Activated T-helper 17 cell treated with anti-CD3 and anti-CD28 coated beads, Interleukin-2, amount 50 U/mL, for 72 hours (primary cell): ENCODE data around the gene ID4. TPM values are rescaled to one million over a fixed set of nuclear protein-coding genes. Genes with fewer than 3 reads are reported as not detected.

Experiments
- ATAC-seq: fragments of 150-1000 bp; cut with Tn5 transposase; replicated peaks from 2 replicates; pipeline ENCODE4 v1.10.0; 2021; ENCODE audit warnings: mild to moderate bottlenecking, moderate library complexity
- H3K27ac Mint-ChIP-seq: one replicate; pipeline ENCODE4 v1.8.0; 2022; ENCODE audit warnings: mixed read lengths
- H3K27me3 Mint-ChIP-seq: one replicate; pipeline ENCODE4 v1.8.0; 2022; ENCODE audit warnings: mixed read lengths
- H3K36me3 Mint-ChIP-seq: one replicate; pipeline ENCODE4 v1.8.0; 2022; ENCODE audit warnings: low read depth, mild to moderate bottlenecking, mixed read lengths
- H3K4me1 Mint-ChIP-seq: one replicate; pipeline ENCODE4 v1.8.0; 2022; ENCODE audit warnings: mixed read lengths
- H3K4me3 Mint-ChIP-seq: one replicate; pipeline ENCODE4 v1.8.0; 2022; ENCODE audit warnings: mild to moderate bottlenecking, mixed read lengths
- H3K9me3 Mint-ChIP-seq: one replicate; pipeline ENCODE4 v1.8.0; 2022; ENCODE audit warnings: mixed read lengths
- total RNA-seq, 2 donors: library from RNA; stranded (reverse); gene quantifications; one replicate each; pipeline ENCODE4 v1.2.3, GENCODE V29; 2022

ID4 gene
- total RNA-seq, 2 donors from 2014 or later = not detected

DNA sequence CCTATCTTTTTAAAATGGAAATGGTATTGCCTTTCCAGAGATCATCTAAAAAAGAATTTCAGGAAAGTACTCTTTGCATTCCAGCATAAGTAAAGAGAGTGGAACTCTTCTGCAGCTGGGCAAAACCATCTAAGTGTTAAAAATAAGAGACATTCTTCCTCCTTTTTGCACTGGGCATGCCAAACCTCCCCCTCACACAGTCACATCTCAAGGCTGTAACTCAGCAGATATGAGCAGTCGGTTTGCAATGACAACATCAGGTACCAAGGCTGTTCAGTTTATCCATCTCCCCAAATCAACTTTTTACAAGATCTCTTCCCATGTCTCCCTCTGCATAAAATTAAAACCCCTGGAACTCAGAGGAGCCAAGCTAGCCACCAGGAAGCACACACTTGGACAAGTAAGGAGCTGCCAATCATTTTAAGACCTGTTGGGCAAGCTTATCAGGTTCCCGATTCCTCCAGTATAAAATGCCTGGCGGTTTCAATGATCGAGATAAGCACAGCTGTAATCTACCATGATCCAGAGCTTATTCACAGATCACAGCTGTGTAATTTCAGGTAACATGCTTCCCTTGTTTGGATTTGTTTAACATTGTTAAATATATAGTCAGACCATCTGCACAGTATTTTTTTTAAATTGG, 23.2 kb downstream of the ID4 start:
- Mint-ChIP-seq H3K27me3 (peaks cover 5% of the 10 kb centered on the region), H3K36me3 (no peaks in the 10 kb centered on the region), H3K4me3 (no peak overlapping the region), H3K4me1 (no peaks in the 10 kb centered on the region), H3K9me3 (no peaks in the 10 kb centered on the region), H3K27ac (no peak overlapping the region)
- no peak for ATAC-seq

DNA sequence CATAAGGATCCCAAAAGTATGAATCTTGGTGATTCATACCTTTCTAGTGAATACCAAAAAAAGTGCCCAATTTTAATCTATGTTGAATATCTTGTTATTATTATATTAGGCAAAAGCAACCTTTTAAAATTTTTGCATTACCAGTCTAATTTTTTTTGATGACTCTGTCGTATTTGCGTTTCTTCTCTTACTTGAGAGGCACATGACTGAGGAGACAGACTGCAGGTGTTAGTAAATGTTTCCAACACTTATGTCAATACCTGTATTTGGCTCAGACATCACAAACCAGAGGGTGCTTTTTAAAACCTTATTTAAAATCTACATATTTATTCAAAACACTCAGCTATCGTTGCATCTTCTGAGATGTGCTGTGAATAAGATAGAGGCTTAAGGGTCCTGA, 27.1 kb downstream of the ID4 start:
- Mint-ChIP-seq H3K27me3 (peaks cover 5% of the 10 kb centered on the region), H3K4me1 (no peaks in the 10 kb centered on the region), H3K4me3 (no peak overlapping the region), H3K36me3 (no peaks in the 10 kb centered on the region), H3K9me3 (no peaks in the 10 kb centered on the region), H3K27ac (no peak overlapping the region)
- ATAC-seq = no peak

DNA sequence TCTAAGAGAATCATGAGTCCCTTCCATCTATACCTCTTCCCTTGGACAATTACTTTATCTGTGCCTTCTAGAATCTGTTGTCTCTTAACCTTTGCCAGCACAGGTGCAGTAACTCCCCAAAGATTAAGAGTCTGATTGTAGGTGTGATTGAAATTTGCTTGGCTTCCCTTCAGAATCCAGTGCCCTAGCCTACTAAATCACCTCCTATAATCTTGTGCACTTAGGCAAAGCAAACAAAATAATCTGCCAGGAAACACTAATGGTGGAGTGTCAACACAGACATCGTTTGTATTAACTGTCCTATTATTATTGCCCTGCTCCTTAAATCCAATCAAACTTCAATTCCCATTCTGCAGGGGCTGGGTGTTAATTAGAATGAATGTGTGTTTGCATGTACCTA, 28.0 kb downstream of the ID4 start:
- no peak for ATAC-seq
- H3K27ac Mint-ChIP-seq = no peak overlapping the region
- H3K4me1 Mint-ChIP-seq = no peaks in the 10 kb centered on the region

DNA sequence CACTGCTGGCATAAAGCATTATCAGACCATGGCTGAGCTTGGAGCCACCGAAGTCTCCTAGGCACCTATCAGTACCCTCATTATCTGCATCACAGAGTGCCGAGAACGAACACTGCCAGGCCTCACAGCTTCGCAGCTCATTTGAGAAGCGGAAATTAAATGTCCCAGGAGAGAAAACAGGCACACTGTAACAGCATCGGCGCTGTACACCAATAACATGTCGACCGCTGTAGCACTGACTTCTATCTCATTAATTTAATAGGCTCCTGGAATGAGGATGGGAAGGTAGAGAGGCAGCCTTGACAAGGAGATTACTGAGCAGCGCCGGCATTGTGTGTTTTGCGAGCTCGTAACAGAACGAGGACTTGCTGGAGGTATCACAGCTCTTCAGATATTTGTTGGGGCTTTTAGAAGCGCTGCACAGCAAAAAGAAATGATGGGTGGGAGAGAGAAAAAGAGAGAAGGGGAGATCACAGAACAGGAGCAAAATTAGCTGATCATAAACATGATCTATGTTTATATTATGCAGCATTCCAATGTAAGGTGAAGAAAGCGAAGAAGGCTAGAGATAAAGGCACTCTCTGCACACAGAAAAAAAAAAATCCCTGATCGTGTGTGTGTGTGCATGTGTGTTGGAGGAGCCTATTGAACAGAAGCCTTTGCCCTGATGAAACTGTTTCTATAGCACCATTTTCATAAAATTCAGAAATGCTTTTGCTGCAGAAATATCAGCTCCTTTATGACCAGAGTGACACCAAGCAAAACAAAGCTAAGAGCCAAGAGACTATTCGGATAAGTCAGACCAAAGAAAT, 29.2 kb downstream of the ID4 start:
- Mint-ChIP-seq H3K27ac (no peak overlapping the region), H3K4me1 (no peaks in the 10 kb centered on the region), H3K4me3 (no peak overlapping the region), H3K27me3 (no peaks in the 10 kb centered on the region), H3K36me3 (no peaks in the 10 kb centered on the region), H3K9me3 (no peaks in the 10 kb centered on the region)
- ATAC-seq = no peak

More for the DNA sequence above, 28.0 kb downstream of the ID4 start:
- no peaks in the 10 kb centered on the region for H3K9me3 Mint-ChIP-seq
- H3K27me3 Mint-ChIP-seq = peaks cover 4% of the 10 kb centered on the region
- H3K36me3 Mint-ChIP-seq = no peaks in the 10 kb centered on the region
- H3K4me3 Mint-ChIP-seq = no peak overlapping the region

DNA sequence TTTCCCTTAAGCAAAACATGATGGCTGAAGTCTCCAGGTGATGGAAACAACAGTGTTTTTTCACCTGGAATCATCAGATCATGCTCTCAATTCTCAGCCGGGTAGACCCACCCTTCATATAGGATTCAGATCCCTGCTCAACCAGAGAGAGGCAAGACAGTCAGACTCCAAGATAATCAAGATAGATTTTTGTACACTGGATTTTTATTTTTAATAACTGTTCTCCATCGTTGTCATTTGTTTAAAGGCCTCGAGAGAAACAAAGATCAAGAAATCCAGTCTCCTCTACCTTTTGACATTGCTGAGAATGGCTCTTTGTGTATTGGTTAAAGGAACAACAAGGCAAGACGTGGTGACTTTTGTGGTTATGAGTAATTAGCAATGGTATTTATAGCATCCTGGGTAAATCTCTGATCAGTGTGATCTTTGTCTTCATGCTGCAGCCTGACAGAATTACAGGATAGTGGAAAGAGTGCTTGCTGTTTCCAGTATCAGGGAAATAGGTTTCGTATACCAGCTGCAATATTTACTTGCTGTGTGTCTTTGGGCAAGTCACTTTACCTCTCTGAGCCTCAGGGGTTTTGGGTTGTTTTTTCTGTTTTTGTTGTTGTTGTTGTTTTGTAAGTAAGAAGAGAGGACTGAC, 29.9 kb downstream of the ID4 start:
- no peak overlapping the region for H3K27ac Mint-ChIP-seq
- no peaks in the 10 kb centered on the region for H3K4me1 Mint-ChIP-seq
- H3K36me3 Mint-ChIP-seq = no peaks in the 10 kb centered on the region
- no peak overlapping the region for H3K4me3 Mint-ChIP-seq
- H3K27me3 Mint-ChIP-seq = no peaks in the 10 kb centered on the region
- no peaks in the 10 kb centered on the region for H3K9me3 Mint-ChIP-seq
- ATAC-seq = no peak

DNA sequence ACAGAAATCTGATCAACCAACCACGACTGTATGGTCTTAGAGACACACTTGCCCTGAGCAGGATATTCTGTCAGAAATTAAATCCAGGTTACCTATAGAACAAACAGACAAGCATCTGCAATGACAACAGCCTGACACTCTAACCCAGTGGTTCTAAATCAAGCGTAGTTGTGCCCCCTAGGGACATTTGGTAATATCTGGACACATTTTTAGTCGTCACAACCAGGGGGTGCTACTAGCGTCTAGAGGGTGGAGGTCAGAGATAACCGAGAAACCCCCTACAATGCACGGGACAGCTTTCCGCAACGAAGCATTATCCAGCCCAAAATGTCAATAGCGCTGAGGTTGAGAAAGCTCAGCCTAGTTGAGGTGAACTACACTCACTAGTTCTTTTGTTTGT, 32.3 kb downstream of the ID4 start:
- no peak overlapping the region for H3K27ac Mint-ChIP-seq
- H3K4me1 Mint-ChIP-seq = no peaks in the 10 kb centered on the region
- H3K4me3 Mint-ChIP-seq = no peak overlapping the region
- H3K27me3 Mint-ChIP-seq = peaks cover 6% of the 10 kb centered on the region
- H3K36me3 Mint-ChIP-seq = no peaks in the 10 kb centered on the region
- H3K9me3 Mint-ChIP-seq = no peaks in the 10 kb centered on the region
- no peak for ATAC-seq

DNA sequence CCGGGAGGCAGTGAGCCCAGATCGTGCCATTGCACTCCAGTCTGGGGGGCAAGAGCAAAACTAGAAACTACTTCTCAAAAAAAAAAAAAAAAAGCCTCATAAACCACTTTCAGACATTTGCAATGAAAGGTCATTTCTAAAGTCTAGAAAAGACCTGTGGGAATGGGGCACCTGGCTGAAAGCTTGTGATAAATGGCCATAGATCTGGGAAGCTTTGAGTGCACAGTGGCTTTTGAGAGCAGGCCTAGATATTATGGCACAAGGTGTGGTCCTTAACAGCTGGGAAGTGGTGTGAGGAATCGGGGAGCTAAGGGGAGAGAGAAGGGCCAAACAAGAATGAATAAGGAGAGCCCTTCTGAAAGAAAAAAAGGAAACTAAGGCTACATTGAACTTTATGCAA, 33.2 kb downstream of the ID4 start:
- Mint-ChIP-seq H3K4me3 (no peak overlapping the region), H3K36me3 (no peaks in the 10 kb centered on the region), H3K4me1 (no peaks in the 10 kb centered on the region), H3K9me3 (no peaks in the 10 kb centered on the region), H3K27ac (no peak overlapping the region), H3K27me3 (peaks cover 6% of the 10 kb centered on the region)
- ATAC-seq = no peak

DNA sequence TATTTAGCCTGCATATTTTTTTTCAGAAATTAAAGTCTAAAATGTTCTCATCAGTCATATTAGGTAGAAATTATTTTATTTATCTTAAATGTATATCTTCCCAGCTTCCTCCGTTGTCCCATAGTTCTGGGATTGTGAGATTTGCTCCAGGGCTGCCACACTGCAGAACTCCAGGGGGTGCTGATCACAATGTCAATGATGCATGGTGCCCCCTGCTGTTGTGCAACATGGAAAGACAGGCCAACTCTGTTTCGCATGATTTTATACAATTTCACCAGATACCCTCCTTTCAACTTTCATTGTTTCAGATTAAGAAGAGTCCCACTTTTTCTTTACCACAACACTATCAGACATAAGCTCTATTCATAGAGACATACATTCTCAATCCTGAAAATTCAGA, 35.9 kb downstream of the ID4 start:
- ATAC-seq = no peak
- Mint-ChIP-seq H3K4me1 (no peaks in the 10 kb centered on the region), H3K9me3 (no peaks in the 10 kb centered on the region), H3K4me3 (no peak overlapping the region), H3K27me3 (peaks cover 6% of the 10 kb centered on the region), H3K27ac (no peak overlapping the region), H3K36me3 (no peaks in the 10 kb centered on the region)

DNA sequence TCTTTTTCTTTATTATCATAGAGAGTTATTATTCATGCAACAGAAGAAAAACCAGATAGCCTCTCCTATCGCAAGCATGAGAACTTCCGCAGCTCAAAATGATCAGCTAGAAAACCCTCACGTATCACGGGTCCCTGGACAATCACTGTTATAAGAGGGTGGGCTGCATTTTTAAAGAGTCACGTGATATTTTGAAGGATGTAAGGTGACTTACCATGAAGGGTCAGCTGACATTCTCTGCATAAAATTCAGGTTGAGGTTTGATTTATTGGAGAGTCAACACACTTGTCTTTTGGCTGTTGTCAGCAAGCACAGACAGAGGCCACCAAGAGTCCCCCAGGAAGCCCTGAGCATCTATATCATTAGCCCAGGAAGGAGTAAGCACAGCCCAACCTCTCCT, 39.5 kb downstream of the ID4 start:
- no peaks in the 10 kb centered on the region for H3K4me1 Mint-ChIP-seq
- ATAC-seq = no peak
- H3K27ac Mint-ChIP-seq = no peak overlapping the region
- no peak overlapping the region for H3K4me3 Mint-ChIP-seq
- H3K27me3 Mint-ChIP-seq = peaks cover 6% of the 10 kb centered on the region
- peaks cover 4% of the 10 kb centered on the region for H3K9me3 Mint-ChIP-seq
- H3K36me3 Mint-ChIP-seq = no peaks in the 10 kb centered on the region

DNA sequence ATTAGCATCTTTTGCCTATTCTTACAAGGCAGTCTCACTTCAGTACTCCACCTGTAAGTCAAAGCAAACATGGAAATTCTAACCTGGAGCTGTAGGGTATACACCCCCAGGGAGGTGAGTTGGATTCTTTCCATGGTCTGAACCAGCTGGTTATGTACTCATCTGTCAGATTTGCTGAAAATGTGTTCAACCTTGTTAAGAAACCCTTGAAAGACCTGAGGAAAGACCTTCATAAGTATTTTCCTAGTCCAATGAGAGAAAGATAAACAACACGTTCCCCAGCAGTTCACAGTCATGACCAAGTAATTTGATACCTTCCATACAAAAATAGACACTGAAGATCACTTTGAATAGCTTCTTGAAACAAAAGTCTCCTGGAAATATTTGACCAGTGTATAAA, 42.5 kb downstream of the ID4 start:
- Mint-ChIP-seq H3K4me1 (no peaks in the 10 kb centered on the region), H3K27ac (no peak overlapping the region), H3K27me3 (no peaks in the 10 kb centered on the region), H3K4me3 (no peak overlapping the region), H3K36me3 (no peaks in the 10 kb centered on the region), H3K9me3 (peaks cover 4% of the 10 kb centered on the region)
- no peak for ATAC-seq

DNA sequence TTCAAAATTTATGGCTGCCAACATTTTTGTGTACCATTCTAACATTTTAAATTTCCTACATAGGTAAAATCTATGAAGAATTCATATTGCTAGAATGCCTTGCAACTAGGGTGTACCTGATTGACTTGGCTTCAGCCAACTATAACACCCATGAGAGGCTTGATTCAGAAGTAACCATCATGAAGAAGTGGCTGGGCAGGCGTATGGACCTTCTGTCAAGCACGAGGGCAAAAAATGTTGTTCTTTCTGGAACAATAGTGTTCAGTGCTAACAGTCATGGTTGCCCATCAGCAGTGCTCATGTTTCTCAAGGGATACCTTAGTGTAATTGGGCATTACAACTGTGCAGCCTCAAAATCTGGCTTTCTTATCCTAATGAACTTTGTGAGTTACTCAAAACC, 42.9 kb downstream of the ID4 start:
- ATAC-seq = no peak
- no peaks in the 10 kb centered on the region for H3K27me3 Mint-ChIP-seq
- no peaks in the 10 kb centered on the region for H3K36me3 Mint-ChIP-seq
- H3K4me3 Mint-ChIP-seq = no peak overlapping the region
- peaks cover 4% of the 10 kb centered on the region for H3K9me3 Mint-ChIP-seq
- no peak overlapping the region for H3K27ac Mint-ChIP-seq
- no peaks in the 10 kb centered on the region for H3K4me1 Mint-ChIP-seq

DNA sequence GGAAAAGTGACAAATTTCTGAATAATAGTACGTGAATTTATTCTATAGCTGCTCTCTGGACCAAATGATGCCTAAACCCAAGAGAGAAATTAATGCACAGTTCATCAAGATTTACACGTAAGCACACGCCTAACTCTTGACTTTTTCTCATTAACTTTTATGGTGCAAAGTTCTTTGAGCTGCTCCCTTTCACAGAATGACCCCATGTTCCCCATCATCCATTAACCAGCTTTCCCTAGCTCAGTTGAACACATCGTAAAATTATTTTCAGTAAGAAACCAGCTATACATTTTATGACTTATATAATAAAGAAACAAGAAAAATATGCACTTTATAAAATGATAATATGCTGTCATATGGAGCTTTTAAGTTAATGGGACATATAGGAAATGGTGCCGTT, 54.3 kb downstream of the ID4 start:
- Mint-ChIP-seq H3K4me3 (no peak overlapping the region), H3K27me3 (no peaks in the 10 kb centered on the region), H3K27ac (no peak overlapping the region), H3K4me1 (no peaks in the 10 kb centered on the region), H3K36me3 (no peaks in the 10 kb centered on the region), H3K9me3 (no peaks in the 10 kb centered on the region)
- ATAC-seq = no peak
